ENCODE measurements around the gene RALGPS1.

DNA sequence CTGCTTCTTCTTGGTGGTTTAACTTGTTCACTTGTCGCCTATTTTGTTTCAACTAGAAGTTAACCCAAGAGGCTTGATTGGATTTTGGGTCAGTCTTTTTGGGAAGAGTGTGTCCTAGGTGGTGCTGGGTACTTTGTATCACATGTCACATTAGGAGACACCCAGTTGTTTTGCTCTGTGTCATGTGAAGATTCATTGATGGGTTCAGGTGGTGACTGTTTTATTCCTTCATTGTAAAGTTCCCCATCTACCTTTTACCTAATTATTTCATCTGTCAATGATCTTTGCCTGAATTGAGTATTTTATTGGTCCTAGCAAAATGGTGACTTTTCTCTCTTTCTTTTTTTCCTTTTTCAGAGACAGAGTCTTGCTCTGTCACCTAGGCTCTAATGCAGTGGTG lies 69.2 kb downstream of the RALGPS1 start:
- TF ChIP-seq CTCF (IDR thresholded peaks at IDR 0.05), result no peak
- TF ChIP-seq POLR2A (IDR thresholded peaks at IDR 0.05), result no peak

Measured in lower leg skin (tissue), 3 donors.